Heart right ventricle (tissue), 16 donors: ENCODE data around the gene PRLR. TPM values are rescaled to one million over a fixed set of nuclear protein-coding genes. Genes with fewer than 3 reads are reported as not detected.

Experiments used
- ATAC-seq, 8 donors: fragments of 200-7000 bp; cut with Tn5 transposase; one replicate each; pipeline ENCODE4 v1.9.1; 2020; ENCODE audit warnings: mild to moderate bottlenecking in 8 of 8, moderate library complexity in 8 of 8, moderate number of reproducible peaks in 1 of 8
- DNase-seq, 2 donors: peaks; one replicate each; pipeline ENCODE4 v3.0.0-alpha.2; 2020
- H3K27ac ChIP-seq, 10 donors: fragments of 200-600 bp; sonication (generic) in 2 of 10; one replicate each; pipeline versions ENCODE4 v1.5.0 to v1.8.0; 2020 to 2022; ENCODE audit warnings: mild to moderate bottlenecking in 3 of 10
- H3K27me3 ChIP-seq, 7 donors: fragments of 200-600 bp; one replicate each; pipeline ENCODE4 v1.8.0; 2021 to 2022; ENCODE audit warnings: mild to moderate bottlenecking in 2 of 7
- H3K36me3 ChIP-seq, 9 donors: fragments of 200-600 bp; sonication (generic) in 1 of 9; one replicate each; pipeline versions ENCODE4 v1.5.0 to v1.8.0; 2020 to 2022; ENCODE audit warnings: mild to moderate bottlenecking in 2 of 9
- H3K4me1 ChIP-seq, 9 donors: fragments of 200-600 bp; sonication (generic) in 1 of 9; one replicate each; pipeline versions ENCODE4 v1.5.0 to v1.8.0; 2020 to 2022; ENCODE audit warnings: mild to moderate bottlenecking in 4 of 9
- H3K4me3 ChIP-seq, 10 donors: fragments of 200-600 bp; sonication (generic) in 2 of 10; one replicate each; pipeline versions ENCODE4 v1.5.0 to v1.8.0; 2020 to 2022; ENCODE audit warnings: mild to moderate bottlenecking in 7 of 10, moderate library complexity in 2 of 10
- H3K9me3 ChIP-seq, 11 donors: fragments of 200-600 bp in 10 of 11; sonication (generic) in 2 of 11; one replicate each; pipeline versions ENCODE4 v1.5.0 to v1.8.0; 2013 to 2022; ENCODE audit warnings: mild to moderate bottlenecking in 2 of 11, control low read depth in 1 of 11, moderate library complexity in 1 of 11
- CTCF ChIP-seq, 9 donors: fragments of 200-600 bp; sonication (generic) in 2 of 9; IDR thresholded peaks; one replicate each; pipeline versions ENCODE4 v1.5.0 to v1.8.0; 2021 to 2022; ENCODE audit warnings: antibody characterized with exemption in 9 of 9, mild to moderate bottlenecking in 5 of 9, moderate library complexity in 1 of 9
- WGBS, 2 donors: extraction: QIAGEN DNeasy Blood & Tissue Kit; methylation state at CpG; one replicate each; pipeline ENCODE4 v1.1.7; 2013; ENCODE audit warnings: inconsistent platforms in 1 of 2; 5-methylcytosine and 5-hydroxymethylcytosine counted together
- intact Hi-C, 10 donors: fragments of 100-400 bp; cut with DNase I; formaldehyde crosslinking; loops; one replicate each; pipeline versions ENCODE4 v1.11.1 to v1.14.2; 2022
- polyA plus RNA-seq, 2 donors: library from polyadenylated mRNA; stranded (reverse); fragments of 200-250 nt; gene quantifications; one replicate each; pipeline ENCODE4 v1.2.3, GENCODE V29; 2013
- total RNA-seq, 10 donors: library from RNA; stranded (reverse); fragmentation: NEBNext Ultra II Directional in 3 of 10; extraction: Animal tissue kit (Norgen Biotek cat#: 25700) in 3 of 10; gene quantifications; one replicate each; pipeline versions ENCODE4 v1.2.1 to v1.2.4, GENCODE V29; 2021 to 2023
- donor health status: Arrhythmogenic right ventricular cardiomyopathy.
- donor health status: ischemic (EF 13 %, LVEDD 7.1; RV severe dilation, severe dysfunction).
- donor health status: healthy with polysubstance abuse.
- donor health status: DM: no; HTN: yes; CAD: no.
- donor health status: DM: no; HTN: no; CAD: no.
- donor health status: ischemic (EF 25% LVEDD 6.9; RV normal size, moderate dysfunction).
- donor health status: ischemic (EF 25% LVEDD 5.7; RV mildly dilated, moderate dysfunction).
- donor health status: healthy.
- donor health status: DM: yes; HTN: yes; CAD: no.
- donor health status: Ischemic cardiomyopathy.
- donor health status: ischemic (EF 35%, LVEDD 5.7; RV mildly dilated, moderate dysfunction).
- donor health status: nonischemic (EF 11% LVEDD 7.7; RV severe dilation, severe dysfunction).
- donor health status: DM: yes; HTN: yes; CAD: no.
- donor health status: PGD.
- donor health status: ischemic (EF 29% LVEDD 5.4; RV normal size, mild dysfunction).
- donor health status: nonischemic (EF 23%, LVEDD 6.1; RV moderate dilation, normal function).

Gene PRLR
- total and polyA plus RNA-seq, 12 donors = 0.04 to 1.3 (median 0.47) TPM

DNA sequence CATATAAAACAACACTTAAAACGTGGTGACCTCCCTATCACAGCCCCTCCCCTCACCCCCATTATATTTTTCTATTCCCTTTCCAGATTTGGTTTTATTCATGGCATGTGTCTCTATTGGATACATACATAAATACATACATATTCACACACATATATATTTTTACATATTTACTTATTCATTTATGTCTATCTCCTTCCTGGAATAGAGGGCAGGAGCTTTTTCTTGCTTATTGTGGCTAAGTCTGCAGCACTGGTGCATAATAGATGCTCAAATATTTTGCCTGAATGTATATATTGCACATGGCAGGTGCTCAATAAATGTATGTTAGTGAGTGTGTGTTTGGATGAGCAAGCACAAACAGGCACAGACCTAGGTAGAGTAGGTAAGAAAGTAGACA lies 185.0 kb downstream of the PRLR start:
- Histone ChIP-seq H3K9me3 (no peaks in the 10 kb centered on the region), H3K36me3 (no peaks in the 10 kb centered on the region), H3K4me1 (no peaks in the 10 kb centered on the region), H3K4me3 (no peak overlapping the region), H3K27me3 (peaks cover 0 to 32% (median 28%) of the 10 kb centered on the region in 7 donors), H3K27ac (no peak overlapping the region)
- 56 to 67% methylated on average over 1 of the region's 1 CpG for WGBS, 2 donors
- DNase-seq (no peak), ATAC-seq (no peak)
- intact Hi-C loops = no loop called here
- no peak for TF ChIP-seq CTCF (IDR thresholded peaks at IDR 0.05)

DNA sequence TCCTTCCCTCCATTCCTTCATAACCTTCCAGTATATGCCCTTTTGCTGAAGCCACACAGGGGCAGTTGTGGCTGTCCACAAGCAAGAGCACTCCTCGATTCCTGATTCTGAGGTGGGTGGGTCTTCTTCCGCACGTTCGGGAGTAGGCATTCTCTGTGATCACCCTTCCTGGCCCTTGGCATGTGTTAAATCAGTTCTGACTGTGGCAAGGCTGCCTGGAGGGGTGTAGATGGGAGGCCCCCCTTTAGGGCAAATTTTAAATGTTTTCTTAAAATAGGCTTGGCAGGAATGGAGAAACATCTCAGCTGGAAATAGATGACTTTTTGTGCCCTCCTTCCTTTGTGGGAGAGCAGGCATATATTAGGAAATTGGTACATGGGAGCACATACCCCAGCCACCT lies 185.6 kb downstream of the PRLR start:
- Histone ChIP-seq H3K4me3 (no peak overlapping the region), H3K27me3 (peaks cover 0 to 34% (median 30%) of the 10 kb centered on the region in 7 donors), H3K9me3 (no peaks in the 10 kb centered on the region), H3K4me1 (no peaks in the 10 kb centered on the region), H3K36me3 (no peaks in the 10 kb centered on the region), H3K27ac (no peak overlapping the region)
- TF ChIP-seq CTCF (IDR thresholded peaks at IDR 0.05) = no peak
- ATAC-seq (no peak), DNase-seq (no peak)
- WGBS, 2 donors = 75 to 80% methylated on average over 4 of the region's 4 CpGs
- intact Hi-C loops = no loop called here

- H3K4me1 ChIP-seq = peaks cover 0 to 6% (median 0%) of the 10 kb centered on the region in 9 donors
- 76 to 94% methylated on average over 4 of the region's 4 CpGs for WGBS, 2 donors
- no peaks in the 10 kb centered on the region for H3K9me3 ChIP-seq
- intact Hi-C loops = no loop called here
- H3K4me3 ChIP-seq = no peak overlapping the region
- no peak for DNase-seq
- TF ChIP-seq CTCF (IDR thresholded peaks at IDR 0.05) = no peak
- no peak overlapping the region for H3K27ac ChIP-seq
- no peak for ATAC-seq
- H3K27me3 ChIP-seq = peaks cover 0 to 38% (median 17%) of the 10 kb centered on the region in 7 donors
- no peaks in the 10 kb centered on the region for H3K36me3 ChIP-seq
These were observed 187.5 kb downstream of the PRLR start for GRCh38 chr5:35042781-35043180.

GRCh38 chr5:35041261-35041660 lies 189.0 kb downstream of the PRLR start:
- ATAC-seq (no peak), DNase-seq (no peak)
- intact Hi-C loops = no loop called here
- Histone ChIP-seq H3K27ac (no peak overlapping the region), H3K27me3 (peaks cover 0 to 34% (median 17%) of the 10 kb centered on the region in 7 donors), H3K4me1 (peaks cover 0 to 6% (median 0%) of the 10 kb centered on the region in 9 donors), H3K4me3 (no peak overlapping the region), H3K36me3 (no peaks in the 10 kb centered on the region), H3K9me3 (no peaks in the 10 kb centered on the region)
- TF ChIP-seq CTCF (IDR thresholded peaks at IDR 0.05) = no peak
- 70 to 73% methylated on average over 3 of the region's 3 CpGs for WGBS, 2 donors
